Uterus (tissue), 2 donors: ENCODE measurements around the gene ZFP36L2.

Experiments used
- CTCF ChIP-seq, 4 experiments: fragments of 200-600 bp in 2 of 4; fragments of 450-650 bp in 2 of 4; sonication (generic) in 2 of 4; IDR thresholded peaks; one replicate each; pipeline ENCODE4 v1.5.1; 2016 to 2019; ENCODE audit warnings: antibody characterized with exemption in 4 of 4, mild to moderate bottlenecking in 2 of 4, moderate library complexity in 1 of 4
- POLR2A ChIP-seq, 2 donors: fragments of 450-650 bp; IDR thresholded peaks; one replicate each; pipeline ENCODE4 v1.6.1; 2016; ENCODE audit warnings: antibody characterized with exemption in 2 of 2, mild to moderate bottlenecking in 1 of 2, moderate library complexity in 1 of 2

GRCh38 chr2:43175020-43175441, 51.4 kb downstream of the ZFP36L2 start:
- TF ChIP-seq POLR2A (IDR thresholded peaks at IDR 0.05) (no peak), CTCF (IDR thresholded peaks at IDR 0.05) (no peak)
